ENCODE data around the gene FXN.

GRCh38 chr9:69089082-69089481, 53.5 kb downstream of the FXN start:
- TF ChIP-seq, protein P1, sequence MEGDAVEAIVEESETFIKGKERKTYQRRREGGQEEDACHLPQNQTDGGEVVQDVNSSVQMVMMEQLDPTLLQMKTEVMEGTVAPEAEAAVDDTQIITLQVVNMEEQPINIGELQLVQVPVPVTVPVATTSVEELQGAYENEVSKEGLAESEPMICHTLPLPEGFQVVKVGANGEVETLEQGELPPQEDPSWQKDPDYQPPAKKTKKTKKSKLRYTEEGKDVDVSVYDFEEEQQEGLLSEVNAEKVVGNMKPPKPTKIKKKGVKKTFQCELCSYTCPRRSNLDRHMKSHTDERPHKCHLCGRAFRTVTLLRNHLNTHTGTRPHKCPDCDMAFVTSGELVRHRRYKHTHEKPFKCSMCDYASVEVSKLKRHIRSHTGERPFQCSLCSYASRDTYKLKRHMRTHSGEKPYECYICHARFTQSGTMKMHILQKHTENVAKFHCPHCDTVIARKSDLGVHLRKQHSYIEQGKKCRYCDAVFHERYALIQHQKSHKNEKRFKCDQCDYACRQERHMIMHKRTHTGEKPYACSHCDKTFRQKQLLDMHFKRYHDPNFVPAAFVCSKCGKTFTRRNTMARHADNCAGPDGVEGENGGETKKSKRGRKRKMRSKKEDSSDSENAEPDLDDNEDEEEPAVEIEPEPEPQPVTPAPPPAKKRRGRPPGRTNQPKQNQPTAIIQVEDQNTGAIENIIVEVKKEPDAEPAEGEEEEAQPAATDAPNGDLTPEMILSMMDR (IDR thresholded peaks at IDR 0.05): no peak
- TF ChIP-seq EP300 (IDR thresholded peaks at IDR 0.05) (no peak), POLR2A (IDR thresholded peaks at IDR 0.05) (no peak)
